K562 (cell line): ENCODE data around the gene CFHR1.

ENCODE experiments used
- DLX4 ChIP-seq: fragments of 250-450 bp; sonication (Bioruptor Pico); IDR thresholded peaks from 2 replicates; pipeline ENCODE4 v1.6.1; 2021; ENCODE audit warnings: mild to moderate bottlenecking
- EGR1 ChIP-seq: fragments of 450-650 bp; conservative IDR thresholded peaks from 2 replicates; pipeline ENCODE4 v1.6.1; 2017; ENCODE audit warnings: mild to moderate bottlenecking
- IRF2 ChIP-seq: sonication (generic); formaldehyde crosslinking; IDR thresholded peaks from 2 replicates; pipeline ENCODE4 v1.8.1; 2022; ENCODE audit warnings: mild to moderate bottlenecking, missing genetic modification reagents
- KLF1 ChIP-seq: fragments of 450-650 bp; IDR thresholded peaks from 2 replicates; pipeline ENCODE4 v1.6.1; 2016; ENCODE audit warnings: missing genetic modification characterization, missing compliant biosample characterization
- SAFB ChIP-seq: fragments of 200-400 bp; formaldehyde crosslinking; IDR thresholded peaks from 2 replicates; pipeline ENCODE4 v1.6.1; 2017; ENCODE audit warnings: low read depth, low read length, borderline replicate concordance
- TEAD2 ChIP-seq: fragments of 450-650 bp; IDR thresholded peaks from 2 replicates; pipeline ENCODE4 v1.6.1; 2016; ENCODE audit warnings: missing genetic modification characterization, control low read depth, missing compliant biosample characterization
- TEAD4 ChIP-seq, 2 experiments: sonication (generic) in 1 of 2; formaldehyde crosslinking in 1 of 2; IDR thresholded peaks; 2 replicates each; pipeline versions ENCODE4 v1.6.1 to v1.8.0; 2012 to 2022; ENCODE audit warnings: borderline replicate concordance in 1 of 2, inconsistent platforms in 1 of 2, low read length in 1 of 2, mild to moderate bottlenecking in 1 of 2, missing genetic modification reagents in 1 of 2

GRCh38 chr1:196875935-196876334 lies 56.4 kb downstream of the CFHR1 start:
- TF ChIP-seq TEAD2: no peak
- TF ChIP-seq TEAD4 (IDR thresholded peaks at IDR 0.05; ENCODE audit: low read length): no peak
- TF ChIP-seq TEAD4 (CRISPR knock-in tag; IDR thresholded peaks at IDR 0.05; ENCODE audit: borderline replicate concordance): no peak
- TF ChIP-seq DLX4 (CRISPR knock-in tag): no peak
- no peak for TF ChIP-seq KLF1 (tag)
- TF ChIP-seq SAFB: no peak
- TF ChIP-seq IRF2 (CRISPR knock-in tag): no peak
- TF ChIP-seq EGR1: no peak
